Thymus (tissue), 11 donors: ENCODE data around the gene TKT. TPM values are rescaled to one million over a fixed set of nuclear protein-coding genes. Genes with fewer than 3 reads are reported as not detected.
A peak's percentile ranks its signal among the peaks of the same experiment; 100 is the strongest.
"Not testable (repeated sequence)": the region's sequence is repeated elsewhere in the genome, so short reads cannot be mapped to it uniquely, and the experiment has no call there.

ENCODE experiments used
- DNase-seq, 9 donors: peaks; one replicate each; pipeline ENCODE4 v3.0.0-alpha.2; 2013; ENCODE audit warnings: low spot score in 9 of 9, low read depth in 6 of 9, missing footprints in 1 of 9
- H3K27ac ChIP-seq, 2 donors: one replicate each; pipeline ENCODE4 v1.5.1; 2013; ENCODE audit warnings: control low read depth in 1 of 2, low read depth in 1 of 2, low read length in 1 of 2, mild to moderate bottlenecking in 1 of 2, moderate library complexity in 1 of 2
- H3K27me3 ChIP-seq, 2 donors: one replicate each; pipeline ENCODE4 v1.5.1; 2013; ENCODE audit warnings: low read length in 1 of 2; ENCODE audit not compliant: control insufficient read depth in 2 of 2, insufficient read depth in 1 of 2
- H3K36me3 ChIP-seq, 2 donors: one replicate each; pipeline ENCODE4 v1.5.1; 2013; ENCODE audit warnings: low read length in 1 of 2, mild to moderate bottlenecking in 1 of 2, moderate library complexity in 1 of 2; ENCODE audit not compliant: control insufficient read depth in 2 of 2, insufficient read depth in 2 of 2
- H3K4me1 ChIP-seq, 2 donors: one replicate each; pipeline ENCODE4 v1.5.1; 2013; ENCODE audit warnings: low read length in 2 of 2; ENCODE audit not compliant: control insufficient read depth in 2 of 2, insufficient read depth in 2 of 2
- H3K4me3 ChIP-seq, 2 donors: one replicate each; pipeline ENCODE4 v1.5.1; 2013; ENCODE audit warnings: low read length in 2 of 2, control low read depth in 1 of 2, mild to moderate bottlenecking in 1 of 2
- H3K9me3 ChIP-seq, 2 donors: one replicate each; pipeline ENCODE4 v1.5.1; 2013; ENCODE audit warnings: low read length in 1 of 2, mild to moderate bottlenecking in 1 of 2; ENCODE audit not compliant: control insufficient read depth in 2 of 2, insufficient read depth in 1 of 2
- WGBS: extraction: QIAGEN DNeasy Blood & Tissue Kit; methylation state at CpG from one replicate; pipeline ENCODE4 v1.1.7; 2013; 5-methylcytosine and 5-hydroxymethylcytosine counted together
- polyA plus RNA-seq: library from polyadenylated mRNA; stranded (reverse); fragments of 200-250 nt; gene quantifications from one replicate; pipeline ENCODE4 v1.2.3, GENCODE V29; 2013
- total RNA-seq: library from RNA; stranded (reverse); fragments of 120-200 nt; gene quantifications from one replicate; pipeline ENCODE4 v1.2.4, GENCODE V29; 2013
- donor health status: healthy.

TKT gene
- total and polyA plus RNA-seq, 2 donors = 90.6 to 179 TPM

DNA sequence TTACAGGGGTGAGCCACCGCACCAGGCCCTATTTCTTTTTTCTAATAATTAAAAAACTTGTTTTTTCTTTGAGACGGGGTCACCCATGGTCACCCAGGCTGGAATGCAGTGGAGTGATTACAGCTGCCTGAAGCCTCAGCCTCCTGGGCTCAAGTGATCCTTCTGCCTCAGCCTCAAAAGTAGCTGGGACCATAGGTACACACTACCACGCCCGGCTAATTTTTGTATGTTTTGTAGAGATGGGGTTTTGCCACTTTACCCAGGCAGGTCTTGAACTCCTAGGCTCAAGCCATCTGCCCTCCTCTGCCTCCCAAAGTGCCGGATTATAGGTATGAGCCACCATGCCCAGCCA lies 858 bp upstream of the TKT start:
- H3K4me1 ChIP-seq = peaks cover 26 to 42% of the 10 kb centered on the region in 2 donors
- 98% methylated on average over 5 of the region's 5 CpGs for WGBS
- H3K27ac ChIP-seq = no peak overlapping the region
- no peak overlapping the region for H3K4me3 ChIP-seq
- DNase-seq = no peak
- no peaks in the 10 kb centered on the region for H3K27me3 ChIP-seq
- H3K9me3 ChIP-seq = no peaks in the 10 kb centered on the region
- H3K36me3 ChIP-seq = no peaks in the 10 kb centered on the region

DNA sequence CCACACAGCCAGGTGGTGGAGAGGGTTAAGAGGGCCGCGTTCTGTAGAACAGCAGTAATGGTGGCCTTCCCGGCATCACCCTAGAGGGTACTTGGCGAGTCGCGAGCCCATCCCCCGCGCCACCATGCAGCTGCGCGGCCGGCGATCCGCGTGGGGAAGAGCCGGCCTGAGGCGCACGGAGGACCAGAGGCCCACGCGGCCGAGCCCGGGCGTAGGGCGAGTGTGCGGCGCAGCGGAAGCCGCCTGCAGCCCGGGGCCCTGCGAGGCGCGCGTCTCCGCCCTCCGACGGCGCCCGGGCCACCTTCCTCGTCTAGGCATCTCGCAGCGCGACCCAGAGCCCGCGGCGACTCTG lies 423 bp downstream of the TKT start:
- Histone ChIP-seq H3K27me3 (no peaks in the 10 kb centered on the region), H3K27ac (peak overlapping the region; percentile 79 to 89), H3K9me3 (no peaks in the 10 kb centered on the region), H3K4me3 (peak overlapping the region; percentile 83 to 86), H3K36me3 (peaks cover 0 to 3% of the 10 kb centered on the region in 2 donors), H3K4me1 (peaks cover 35 to 55% of the 10 kb centered on the region in 2 donors)
- DNase-seq = peak in 3 of 9 donors; percentile 39 to 69 (median 41)
- under 1% methylated on average over 44 of the region's 44 CpGs for WGBS

DNA sequence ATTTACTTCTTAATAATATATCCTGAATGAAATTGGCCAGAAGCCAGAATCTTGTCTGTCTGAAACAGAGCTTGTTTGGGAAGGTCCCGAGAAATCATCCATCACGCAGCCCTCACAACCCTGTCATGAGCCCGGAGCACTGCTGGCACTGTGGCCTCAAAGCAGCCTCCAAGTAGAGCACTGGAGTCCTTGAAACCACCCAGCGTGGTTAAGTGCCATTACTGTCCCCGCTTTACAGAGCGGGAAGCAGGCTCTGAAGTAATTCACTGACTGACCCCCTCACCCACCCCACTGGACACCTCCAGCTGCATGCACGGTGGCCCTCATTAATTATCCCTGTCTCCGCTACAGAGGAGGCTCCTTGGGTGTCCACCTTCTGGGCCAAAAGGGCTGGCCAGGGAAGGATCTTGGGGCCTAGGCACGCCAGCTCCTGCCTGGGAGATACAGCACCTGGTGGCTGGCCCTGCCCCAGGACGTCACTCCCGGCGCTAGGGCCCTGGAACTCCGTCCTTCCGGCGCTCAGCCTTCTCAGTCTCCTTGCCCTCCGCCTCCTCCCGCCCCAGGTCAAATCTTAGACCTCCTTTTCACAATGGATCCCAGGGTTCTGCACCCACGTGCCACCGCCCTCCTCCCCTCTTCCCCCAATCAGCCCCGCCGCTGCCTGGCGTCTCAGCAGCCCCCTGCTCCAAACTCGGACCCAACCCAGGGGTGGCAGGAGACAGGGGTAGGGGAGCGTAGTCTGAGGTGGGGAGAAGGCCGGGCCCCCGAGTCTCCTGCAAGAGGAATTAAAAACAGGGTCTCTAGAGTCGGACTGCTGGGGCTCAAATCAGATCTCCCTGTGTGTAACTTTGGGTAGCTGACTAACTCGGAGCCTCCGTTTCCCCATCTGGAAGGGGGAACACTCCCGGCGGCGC lies 1.1 kb downstream of the TKT start:
- H3K36me3 ChIP-seq = peaks cover 0 to 3% of the 10 kb centered on the region in 2 donors
- H3K27me3 ChIP-seq = no peaks in the 10 kb centered on the region
- peak in 5 of 9 donors; percentile 19 to 74 (median 49) for DNase-seq
- H3K9me3 ChIP-seq = no peaks in the 10 kb centered on the region
- H3K4me3 ChIP-seq = peak overlapping the region; percentile 83 to 86
- WGBS = 3% methylated on average over 32 of the region's 32 CpGs
- peaks cover 41 to 61% of the 10 kb centered on the region in 2 donors for H3K4me1 ChIP-seq
- H3K27ac ChIP-seq = peak overlapping the region; percentile 79 to 89

DNA sequence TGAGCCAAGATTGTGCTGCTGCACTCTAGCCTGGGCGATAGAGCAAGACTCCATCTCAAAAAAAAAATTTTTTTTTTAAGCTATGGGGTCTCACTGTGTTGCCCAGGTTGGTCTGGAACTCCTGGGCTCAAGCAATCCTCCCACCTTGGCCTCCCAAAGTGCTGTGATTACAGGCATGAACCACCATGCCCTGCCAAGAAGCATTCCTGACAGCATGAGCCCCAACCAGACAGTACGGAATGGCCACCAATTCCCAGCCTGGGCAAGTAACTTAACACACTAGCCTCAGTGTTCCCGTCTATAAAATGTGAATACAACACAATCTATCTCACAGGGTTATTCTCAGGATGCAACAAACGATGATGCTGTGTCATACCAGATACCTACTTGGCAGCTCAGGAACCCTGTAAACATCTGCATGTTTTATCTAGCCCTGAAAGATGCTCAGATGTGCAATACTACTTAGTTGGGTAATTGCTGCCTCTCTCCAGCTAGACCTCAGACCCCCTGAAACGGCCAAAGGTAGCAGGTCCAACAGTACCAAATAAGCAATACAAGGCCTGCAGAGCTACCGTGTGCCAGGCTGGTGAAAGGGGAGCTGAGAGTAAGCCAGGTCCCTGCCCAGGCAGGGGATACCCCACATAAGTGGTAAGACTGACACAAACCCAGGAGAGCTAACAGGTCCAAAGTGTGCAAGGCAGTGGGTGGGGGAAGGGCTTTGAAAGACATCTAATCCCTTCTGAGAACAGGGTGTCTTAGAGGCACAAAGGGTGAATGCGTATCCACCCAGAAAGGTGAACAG lies 1.9 kb downstream of the TKT start:
- H3K27me3 ChIP-seq = no peaks in the 10 kb centered on the region
- DNase-seq = no peak
- H3K9me3 ChIP-seq = no peaks in the 10 kb centered on the region
- H3K27ac ChIP-seq = peak overlapping the region in 1 of 2 donors; percentile 79
- H3K4me3 ChIP-seq = peak overlapping the region; percentile 83 to 86
- peaks cover 0 to 3% of the 10 kb centered on the region in 2 donors for H3K36me3 ChIP-seq
- H3K4me1 ChIP-seq = peaks cover 44 to 64% of the 10 kb centered on the region in 2 donors
- WGBS = 71% methylated on average over 7 of the region's 7 CpGs

DNA sequence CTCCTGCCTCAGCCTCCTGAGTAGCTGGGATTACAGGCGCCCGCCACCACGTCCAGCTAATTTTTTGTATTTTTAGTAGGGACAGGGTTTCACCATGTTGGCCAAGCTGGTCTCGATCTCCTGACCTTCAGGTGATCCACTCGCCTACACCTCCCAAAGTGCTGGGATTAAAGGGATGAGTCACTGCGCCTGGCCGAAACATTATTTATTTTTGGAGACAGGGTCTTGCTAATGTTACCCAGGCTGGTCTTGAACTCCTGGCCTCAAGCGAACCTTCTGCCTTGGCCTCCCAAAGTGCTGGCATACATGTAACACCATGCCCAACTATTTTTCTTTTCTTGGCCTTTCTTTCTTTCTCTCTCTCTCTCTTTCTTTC lies 2.9 kb downstream of the TKT start:
- WGBS = 96% methylated on average over 8 of the region's 8 CpGs
- Histone ChIP-seq H3K4me1 (peaks cover 48 to 72% of the 10 kb centered on the region in 2 donors), H3K27ac (peak overlapping the region in 1 of 2 donors; percentile 17)
- H3K36me3 ChIP-seq, H3K9me3 ChIP-seq, DNase-seq, H3K27me3 ChIP-seq, H3K4me3 ChIP-seq: not testable (repeated sequence)

DNA sequence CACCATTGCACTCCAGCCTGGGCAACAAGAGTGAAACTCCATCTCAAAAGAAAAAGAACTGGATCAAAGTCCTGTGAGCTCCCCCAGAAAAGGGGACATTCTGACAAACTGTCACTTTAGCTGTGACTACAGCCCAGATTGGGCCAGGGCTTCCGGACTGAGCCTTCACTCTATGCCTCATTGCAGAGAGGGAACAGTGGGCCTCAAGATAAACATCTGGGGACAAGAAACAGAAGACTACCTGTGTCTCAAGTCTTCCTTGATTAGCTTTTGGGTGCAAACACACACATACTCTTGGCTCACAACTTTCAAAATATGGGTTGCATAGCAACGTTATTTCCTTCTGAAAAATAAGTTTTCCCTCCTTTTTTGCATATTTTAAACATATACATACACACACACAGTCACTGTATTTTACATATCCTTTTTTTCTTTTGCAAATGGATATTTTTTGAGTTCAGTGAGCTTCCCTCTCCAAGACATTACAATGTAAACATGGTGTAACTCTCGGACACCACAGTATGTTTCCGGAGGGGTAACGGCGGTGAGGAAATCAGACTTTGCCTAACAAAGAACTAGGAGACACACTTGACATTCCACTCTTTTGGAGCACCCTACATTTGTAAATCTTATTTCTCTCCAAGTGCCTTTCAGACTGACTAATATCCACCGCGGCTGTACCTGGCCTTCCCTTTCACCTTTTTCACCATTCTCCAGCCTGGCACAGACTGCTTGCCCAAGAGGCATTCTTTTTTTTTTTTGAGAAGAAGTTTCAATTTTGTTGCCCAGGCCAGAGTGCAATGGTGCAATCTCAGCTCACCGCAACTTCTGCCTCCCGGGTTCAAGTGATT lies 3.5 kb downstream of the TKT start:
- no peak overlapping the region for H3K4me3 ChIP-seq
- H3K36me3 ChIP-seq = peaks cover 0 to 3% of the 10 kb centered on the region in 2 donors
- 22% methylated on average over 10 of the region's 10 CpGs for WGBS
- peak overlapping the region; percentile 36 to 85 for H3K27ac ChIP-seq
- DNase-seq = peak in 2 of 9 donors; percentile 37 to 64
- no peaks in the 10 kb centered on the region for H3K27me3 ChIP-seq
- H3K4me1 ChIP-seq = peaks cover 48 to 77% of the 10 kb centered on the region in 2 donors
- H3K9me3 ChIP-seq = no peaks in the 10 kb centered on the region

DNA sequence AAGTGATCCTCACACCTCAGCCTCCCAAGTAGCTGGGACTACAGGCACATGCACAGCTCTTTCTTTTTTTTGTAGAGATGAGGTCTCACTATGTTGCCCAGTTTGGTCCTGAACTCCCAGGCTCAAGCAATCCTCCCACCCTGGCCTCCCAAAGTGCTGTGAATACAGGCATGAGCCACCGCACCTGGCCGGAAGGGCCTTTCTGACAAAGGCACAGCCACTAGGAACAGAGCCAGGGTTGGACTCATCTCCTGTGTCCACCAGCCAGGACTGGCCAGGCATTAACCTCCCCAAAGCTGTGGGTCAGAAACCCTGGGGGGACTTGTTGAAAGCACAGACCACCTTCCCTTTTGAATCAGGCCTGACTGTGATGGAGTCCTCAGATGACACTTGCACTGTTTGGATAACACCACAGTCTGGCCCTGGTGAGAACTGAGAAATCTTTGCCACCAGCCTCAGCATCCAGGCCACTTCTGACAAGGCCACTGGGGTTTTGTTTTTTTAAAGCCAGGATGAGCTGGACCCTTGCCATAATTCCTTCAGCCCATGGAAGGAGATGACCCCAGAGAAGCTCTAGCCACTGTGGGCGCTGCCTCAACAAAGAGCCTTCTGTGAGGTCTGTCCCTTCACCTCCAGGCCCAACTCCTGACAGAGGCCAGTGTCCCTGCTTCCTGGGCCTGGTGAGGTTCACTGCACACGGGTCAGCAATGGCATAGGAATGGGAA lies 4.8 kb downstream of the TKT start:
- Histone ChIP-seq H3K27me3 (no peaks in the 10 kb centered on the region), H3K9me3 (no peaks in the 10 kb centered on the region), H3K4me1 (peaks cover 48 to 74% of the 10 kb centered on the region in 2 donors), H3K27ac (peak overlapping the region; percentile 43 to 85), H3K4me3 (no peak overlapping the region), H3K36me3 (peaks cover 0 to 3% of the 10 kb centered on the region in 2 donors)
- 97% methylated on average over 4 of the region's 4 CpGs for whole genome bisulfite sequencing
- DNase-seq = no peak

DNA sequence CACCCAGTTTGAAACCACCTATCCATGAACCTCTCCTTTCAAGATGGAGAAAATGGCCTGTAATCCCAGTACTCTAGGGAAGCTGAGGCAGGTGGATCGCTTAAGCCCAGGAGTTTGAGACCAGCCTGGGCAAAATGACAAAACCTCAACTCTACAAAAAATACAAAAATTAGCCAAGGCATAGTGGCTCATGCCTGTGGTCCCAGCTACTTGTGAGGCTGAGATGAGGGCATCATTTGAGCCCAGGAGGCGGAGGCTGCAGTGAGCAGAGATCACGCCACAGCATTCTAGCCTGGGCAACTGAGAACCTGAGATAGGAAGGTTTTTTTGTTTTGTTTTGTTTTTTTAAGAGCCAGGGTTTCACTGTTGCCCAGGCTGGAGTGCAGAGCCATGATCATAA lies 5.4 kb downstream of the TKT start:
- Histone ChIP-seq H3K4me3 (no peak overlapping the region), H3K9me3 (no peaks in the 10 kb centered on the region), H3K27ac (peak overlapping the region; percentile 43 to 85), H3K4me1 (peaks cover 48 to 73% of the 10 kb centered on the region in 2 donors), H3K36me3 (peaks cover 0 to 3% of the 10 kb centered on the region in 2 donors), H3K27me3 (no peaks in the 10 kb centered on the region)
- DNase-seq = no peak
- 98% methylated on average over 3 of the region's 3 CpGs for WGBS
